Activated CD4-positive, alpha-beta T cell treated with anti-CD3 and anti-CD28 coated beads, Interleukin-2, amount 50 U/mL, for 4 hours (primary cell): Measurements from ENCODE around the gene TDRD15.
"Not testable (repeated sequence)": the region's sequence is repeated elsewhere in the genome, so short reads cannot be mapped to it uniquely, and the experiment has no call there.

Source experiments
- DNase-seq, 2 experiments: peaks; one replicate each; pipeline ENCODE4 v3.0.0-alpha.2; 2020

TDRD15 gene

GRCh38 chr2:21123473-21124393 is at the start of gene TDRD15:
Gene TDRD15, plus strand, starts transcription at chr2:21123968. Its CDS starts 13,500 bp downstream, at chr2:21137468.
- DNase-seq, result no peak

- no peak for DNase-seq
Observed at GRCh38 chr2:21078296-21078695, 45.5 kb upstream of the TDRD15 start.

- DNase-seq, result no peak
Observed at GRCh38 chr2:21083482-21083881, 40.3 kb upstream of the TDRD15 start.

- no peak for DNase-seq
Observed at GRCh38 chr2:21084401-21084800, 39.4 kb upstream of the TDRD15 start.

- no peak for DNase-seq
Observed at GRCh38 chr2:21092308-21092869, 31.4 kb upstream of the TDRD15 start.

- DNase-seq, result no peak
Observed at GRCh38 chr2:21095178-21095577, 28.6 kb upstream of the TDRD15 start.

- no peak for DNase-seq
Observed at GRCh38 chr2:21095714-21096113, 28.1 kb upstream of the TDRD15 start.

GRCh38 chr2:21096458-21096857 is 27.3 kb upstream of the TDRD15 start:
- DNase-seq, result no peak

- DNase-seq, result no peak
Observed at GRCh38 chr2:21097331-21097730, 26.4 kb upstream of the TDRD15 start.

- DNase-seq, result no peak
Observed at GRCh38 chr2:21098294-21098693, 25.5 kb upstream of the TDRD15 start.

GRCh38 chr2:21099281-21099907 is 24.4 kb upstream of the TDRD15 start:
- no peak for DNase-seq

- not testable (repeated sequence) for DNase-seq
Observed at GRCh38 chr2:21101514-21102155, 22.1 kb upstream of the TDRD15 start.

GRCh38 chr2:21102356-21102755 is 21.4 kb upstream of the TDRD15 start:
- no peak for DNase-seq

GRCh38 chr2:21103274-21103891 is 20.4 kb upstream of the TDRD15 start:
- no peak for DNase-seq

- DNase-seq, result no peak
Observed at GRCh38 chr2:21104030-21104660, 19.6 kb upstream of the TDRD15 start.

- DNase-seq, result no peak
Observed at GRCh38 chr2:21111012-21111411, 12.8 kb upstream of the TDRD15 start.

GRCh38 chr2:21117688-21118087 is 6.1 kb upstream of the TDRD15 start:
- DNase-seq, result no peak

GRCh38 chr2:21118302-21118920 is 5.4 kb upstream of the TDRD15 start:
- DNase-seq, result no peak

GRCh38 chr2:21131861-21132260 is 8.1 kb downstream of the TDRD15 start:
- no peak for DNase-seq

GRCh38 chr2:21135585-21135984 is 11.8 kb downstream of the TDRD15 start:
- DNase-seq, result no peak

GRCh38 chr2:21142149-21142548 is 18.4 kb downstream of the TDRD15 start:
- no peak for DNase-seq

GRCh38 chr2:21146638-21147037 is 22.9 kb downstream of the TDRD15 start:
- DNase-seq, result no peak
